HEK293 (cell line): ENCODE measurements around the gene PVALEF.
A peak's percentile ranks its signal among the peaks of the same experiment; 100 is the strongest.

Source experiments
- CTCF ChIA-PET: fragments of 350-600 bp; formaldehyde crosslinking; extraction: SDS; loops from one replicate; lab custom pipeline; 2021; ENCODE audit warnings: antibody characterized with exemption; lab: Yijun Ruan, JAX
- POLR2A ChIA-PET: fragments of 300-600 bp; formaldehyde crosslinking; extraction: SDS; loops from one replicate; lab custom pipeline; 2020; ENCODE audit warnings: antibody characterized with exemption, inconsistent platforms; lab: Yijun Ruan, JAX
- H3K27ac ChIP-seq: fragments of 200-500 bp; sonication (Bioruptor generic); 2 replicates; pipeline ENCODE4 v1.5.1; 2014; ENCODE audit warnings: low read depth, low read length, control low read depth, inconsistent platforms; ENCODE audit errors: extremely low read depth
- H3K36me3 ChIP-seq, 2 experiments: fragments of 200-500 bp in 1 of 2; sonication (Bioruptor generic) in 1 of 2; 1 replicate in 1 of 2; 2 replicates in 1 of 2; pipeline ENCODE4 v1.5.1; 2014 to 2017; ENCODE audit warnings: inconsistent platforms in 2 of 2, low read length in 2 of 2; ENCODE audit not compliant: control insufficient read depth in 2 of 2, insufficient read depth in 1 of 2
- H3K4me1 ChIP-seq: fragments of 200-500 bp; sonication (Bioruptor generic); 2 replicates; pipeline ENCODE4 v1.5.1; 2014; ENCODE audit warnings: mild to moderate bottlenecking, low read length, inconsistent platforms; ENCODE audit not compliant: control insufficient read depth, insufficient read depth
- H3K4me3 ChIP-seq: 2 replicates; pipeline ENCODE4 v1.5.1; 2011; ENCODE audit warnings: low read depth, mild to moderate bottlenecking, control low read depth, low read length, moderate library complexity
- H3K9me3 ChIP-seq: fragments of 200-500 bp; sonication (Bioruptor generic); 2 replicates; pipeline ENCODE4 v1.5.1; 2014; ENCODE audit warnings: low read depth, low read length, inconsistent platforms; ENCODE audit not compliant: control insufficient read depth, insufficient read depth
- EGR2 ChIP-seq: fragments of 450-650 bp; formaldehyde crosslinking; IDR thresholded peaks from 2 replicates; pipeline ENCODE4 v1.5.1; 2016; ENCODE audit warnings: low read depth, missing biosample characterization, missing genetic modification characterization
- IKZF3 ChIP-seq: fragments of 450-650 bp; IDR thresholded peaks from 2 replicates; pipeline ENCODE4 v1.5.0; 2018; ENCODE audit warnings: missing biosample characterization, mild to moderate bottlenecking, missing genetic modification characterization, moderate library complexity
- KLF16 ChIP-seq: fragments of 450-650 bp; formaldehyde crosslinking; IDR thresholded peaks from 2 replicates; pipeline ENCODE4 v1.5.1; 2017; ENCODE audit warnings: missing biosample characterization, missing genetic modification characterization
- MEIS1 ChIP-seq: sonication (generic); formaldehyde crosslinking; IDR thresholded peaks from 2 replicates; pipeline ENCODE4 v1.8.1; 2022; ENCODE audit warnings: missing genetic modification reagents, mild to moderate bottlenecking, borderline replicate concordance
- SP3 ChIP-seq: fragments of 450-650 bp; formaldehyde crosslinking; IDR thresholded peaks from 2 replicates; pipeline ENCODE4 v1.5.1; 2016; ENCODE audit warnings: missing biosample characterization, missing genetic modification characterization
- TSHZ1 ChIP-seq: fragments of 450-650 bp; formaldehyde crosslinking; IDR thresholded peaks from 2 replicates; pipeline ENCODE4 v1.5.1; 2016; ENCODE audit warnings: missing biosample characterization, missing genetic modification characterization, borderline replicate concordance
- ZBTB1 ChIP-seq: fragments of 450-650 bp; formaldehyde crosslinking; IDR thresholded peaks from 2 replicates; pipeline ENCODE4 v1.5.1; 2016; ENCODE audit warnings: missing biosample characterization, missing genetic modification characterization
- ZBTB7A ChIP-seq: fragments of 450-650 bp; formaldehyde crosslinking; IDR thresholded peaks from 2 replicates; pipeline ENCODE4 v1.5.1; 2016; ENCODE audit warnings: low read depth, missing biosample characterization, missing genetic modification characterization
- ZEB2 ChIP-seq: fragments of 450-650 bp; formaldehyde crosslinking; IDR thresholded peaks from 2 replicates; pipeline ENCODE4 v1.5.1; 2016; ENCODE audit warnings: missing biosample characterization, missing genetic modification characterization
- ZFHX2 ChIP-seq: fragments of 450-650 bp; formaldehyde crosslinking; conservative IDR thresholded peaks from 2 replicates; pipeline ENCODE4 v1.5.1; 2016; ENCODE audit warnings: missing biosample characterization, missing genetic modification characterization
- ZIC2 ChIP-seq: fragments of 450-650 bp; formaldehyde crosslinking; IDR thresholded peaks from 2 replicates; pipeline ENCODE4 v1.5.1; 2016; ENCODE audit warnings: missing biosample characterization, missing genetic modification characterization
- ZNF132 ChIP-seq: fragments of 450-650 bp; formaldehyde crosslinking; IDR thresholded peaks from 2 replicates; pipeline ENCODE4 v1.5.1; 2017; ENCODE audit warnings: missing biosample characterization, missing genetic modification characterization, borderline replicate concordance
- ZNF19 ChIP-seq: fragments of 450-650 bp; formaldehyde crosslinking; IDR thresholded peaks from 2 replicates; pipeline ENCODE4; 2016; ENCODE audit warnings: missing biosample characterization, missing genetic modification characterization, low read depth
- ZNF223 ChIP-seq: fragments of 450-650 bp; formaldehyde crosslinking; IDR thresholded peaks from 2 replicates; pipeline ENCODE4 v1.5.1; 2016; ENCODE audit warnings: missing biosample characterization, missing genetic modification characterization
- ZNF292 ChIP-seq: fragments of 450-650 bp; formaldehyde crosslinking; IDR thresholded peaks from 2 replicates; pipeline ENCODE4 v1.5.1; 2016; ENCODE audit warnings: low read depth, missing biosample characterization, missing genetic modification characterization, borderline replicate concordance
- ZNF354C ChIP-seq: fragments of 450-650 bp; formaldehyde crosslinking; IDR thresholded peaks from 2 replicates; pipeline ENCODE4 v1.5.1; 2016; ENCODE audit warnings: missing biosample characterization, missing genetic modification characterization, low read depth, borderline replicate concordance
- ZNF449 ChIP-seq: fragments of 450-650 bp; formaldehyde crosslinking; IDR thresholded peaks from 2 replicates; pipeline ENCODE4 v1.5.1; 2017; ENCODE audit warnings: missing biosample characterization, mild to moderate bottlenecking, missing genetic modification characterization, moderate library complexity
- ZNF510 ChIP-seq: fragments of 450-650 bp; formaldehyde crosslinking; IDR thresholded peaks from 2 replicates; pipeline ENCODE4 v1.5.1; 2018; ENCODE audit warnings: mild to moderate bottlenecking, missing genetic modification characterization, missing biosample characterization; ENCODE audit not compliant: insufficient replicate concordance
- ZNF776 ChIP-seq: fragments of 450-650 bp; formaldehyde crosslinking; IDR thresholded peaks from 2 replicates; pipeline ENCODE4 v1.5.0; 2017; ENCODE audit warnings: missing biosample characterization, missing genetic modification characterization, borderline replicate concordance
- ZSCAN4 ChIP-seq: fragments of 450-650 bp; formaldehyde crosslinking; IDR thresholded peaks from 2 replicates; pipeline ENCODE4 v1.5.1; 2017; ENCODE audit warnings: missing biosample characterization, missing genetic modification characterization

The PVALEF gene

DNA sequence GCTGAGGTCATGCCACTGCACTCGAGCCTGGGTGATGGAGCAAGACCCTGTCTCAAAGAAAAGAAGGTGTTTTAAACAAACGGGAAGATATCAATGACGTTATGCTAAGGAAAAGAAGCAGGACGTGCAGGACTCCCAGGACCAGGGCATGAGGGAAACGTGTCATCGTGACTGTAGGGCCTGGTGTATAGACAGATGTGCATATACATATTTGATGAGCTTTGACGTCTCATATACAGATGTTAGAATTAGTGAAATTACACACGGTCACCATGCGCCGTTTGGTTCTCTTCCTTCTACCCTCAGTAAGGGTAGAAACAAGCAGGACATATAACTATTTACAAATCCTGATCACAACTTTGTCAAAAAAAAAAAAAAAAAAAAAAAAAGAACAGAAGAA lies 17.6 kb upstream of the PVALEF start:
- ChIA-PET CTCF (interaction anchor here (0.7 to 0.9 kb wide), 3 partner anchors 9 to 54 kb away, joined by 3 to 4 read pairs (median 3); no protein-coding TSS in a partner anchor), POLR2A (interaction anchor here (0.6 kb wide), 1 partner anchor 26 kb away, joined by 4 read pairs; no protein-coding TSS in a partner anchor)
- H3K36me3 ChIP-seq: no peaks in the 10 kb centered on the region

DNA sequence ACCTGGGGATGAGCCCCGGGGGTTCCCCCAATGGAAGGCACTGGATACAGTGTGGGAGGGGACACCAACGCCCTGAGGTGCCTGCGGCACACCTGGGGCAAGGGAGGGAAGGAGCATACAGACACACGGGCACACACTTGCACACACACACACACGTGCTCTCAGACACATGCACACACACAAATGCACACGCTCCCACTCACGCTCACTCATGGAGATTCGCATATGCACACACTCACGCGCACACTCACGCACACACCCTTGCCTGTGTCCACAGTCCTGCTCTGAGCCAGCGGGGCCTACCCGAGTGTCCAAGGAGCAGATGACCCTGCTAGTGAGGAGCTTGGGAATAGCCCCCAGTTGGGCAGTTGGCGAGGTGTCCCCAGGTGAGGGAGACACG lies 16.7 kb upstream of the PVALEF start:
- H3K27ac ChIP-seq: no peak overlapping the region
- no peaks in the 10 kb centered on the region for H3K9me3 ChIP-seq
- ChIA-PET CTCF (interaction anchor here (0.8 to 2.2 kb wide), 2 partner anchors 10 to 52 kb away, joined by 4 to 7 read pairs; no protein-coding TSS in a partner anchor), POLR2A (interaction anchor here (0.6 kb wide), 1 partner anchor 25 kb away, joined by 4 read pairs; no protein-coding TSS in a partner anchor)
- TF ChIP-seq ZSCAN4 (peak; percentile 88), ZBTB1 (tag by site-specific recombination) (no peak), ZNF354C (tag by site-specific recombination) (no peak)
- H3K4me3 ChIP-seq: no peak overlapping the region
- H3K36me3 ChIP-seq: no peaks in the 10 kb centered on the region
- H3K4me1 ChIP-seq: no peaks in the 10 kb centered on the region

More for the DNA sequence above, 17.6 kb upstream of the PVALEF start:
- Histone ChIP-seq H3K4me3 (no peak overlapping the region), H3K27ac (no peak overlapping the region), H3K9me3 (no peaks in the 10 kb centered on the region), H3K4me1 (no peaks in the 10 kb centered on the region)
- TF ChIP-seq MEIS1 (CRISPR knock-in tag) (no peak), ZEB2 (tag by site-specific recombination) (no peak), TSHZ1 (tag by site-specific recombination) (no peak), SP3 (tag by site-specific recombination) (no peak), ZNF19 (tag by site-specific recombination) (no peak), ZIC2 (tag by site-specific recombination) (no peak), ZNF510 (tag by site-specific recombination) (no peak)

- CTCF ChIA-PET: interaction anchor here (2.2 kb wide), 1 partner anchor 51 kb away, joined by 7 read pairs; no protein-coding TSS in a partner anchor
Measured at GRCh38 chr17:81148986-81149533, 16.2 kb upstream of the PVALEF start.

DNA sequence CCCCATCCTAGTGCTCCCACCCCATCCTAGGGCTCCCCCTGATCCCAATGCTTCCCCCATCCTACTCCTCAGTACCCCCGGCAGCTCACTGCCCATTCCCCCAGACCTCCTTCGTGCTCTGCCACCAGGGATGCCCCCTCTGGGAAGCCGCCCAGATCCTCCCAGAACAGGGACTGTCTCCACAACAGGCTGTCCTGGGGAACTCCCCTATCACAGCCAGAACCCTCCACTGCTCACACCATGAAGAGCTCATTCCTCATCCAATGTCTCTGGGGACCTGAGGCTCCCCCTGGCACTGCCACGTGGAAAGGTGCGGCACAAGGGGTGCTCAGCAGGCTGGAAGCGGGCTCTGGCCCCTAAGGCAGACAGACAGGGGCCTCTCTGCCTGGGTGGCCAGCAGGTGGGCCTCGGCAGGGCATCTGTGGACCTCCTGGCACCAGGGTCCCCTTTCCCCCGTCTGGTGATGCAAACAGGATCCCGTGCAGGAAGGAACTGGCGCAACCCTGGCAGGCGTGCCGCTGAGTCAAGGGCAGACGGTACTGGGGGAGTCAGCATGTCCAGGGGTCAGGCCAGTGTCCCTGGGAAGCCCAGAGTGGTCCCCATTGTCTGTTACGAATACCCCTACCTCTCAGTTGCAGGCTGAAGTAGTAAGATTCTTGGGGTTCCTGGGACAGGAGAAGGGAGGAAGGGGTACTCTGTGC lies 14.8 kb upstream of the PVALEF start:
- H3K36me3 ChIP-seq: no peaks in the 10 kb centered on the region
- no peak overlapping the region for H3K27ac ChIP-seq
- H3K4me1 ChIP-seq: no peaks in the 10 kb centered on the region
- no peaks in the 10 kb centered on the region for H3K9me3 ChIP-seq
- POLR2A ChIA-PET: no interaction called here
- CTCF ChIA-PET: interaction anchor here (0.6 to 2.2 kb wide), 2 partner anchors 30 to 50 kb away, joined by 4 to 7 read pairs; no protein-coding TSS in a partner anchor
- no peak for TF ChIP-seq ZNF449 (tag by site-specific recombination)
- peak; percentile 39 for TF ChIP-seq ZIC2 (tag by site-specific recombination)
- no peak for TF ChIP-seq ZNF292 (tag by site-specific recombination)
- TF ChIP-seq ZBTB7A (tag by site-specific recombination): no peak
- no peak for TF ChIP-seq ZNF223 (tag by site-specific recombination)
- TF ChIP-seq IKZF3 (tag by site-specific recombination): no peak
- no peak for TF ChIP-seq ZNF776 (tag by site-specific recombination)
- no peak for TF ChIP-seq ZNF132 (tag by site-specific recombination)
- no peak overlapping the region for H3K4me3 ChIP-seq

More at GRCh38 chr17:81148986-81149533, 16.2 kb upstream of the PVALEF start:
- Histone ChIP-seq H3K9me3 (no peaks in the 10 kb centered on the region), H3K4me3 (no peak overlapping the region), H3K36me3 (no peaks in the 10 kb centered on the region), H3K27ac (no peak overlapping the region), H3K4me1 (no peaks in the 10 kb centered on the region)
- POLR2A ChIA-PET: no interaction called here
- TF ChIP-seq EGR2 (tag by site-specific recombination) (peak; percentile 80), KLF16 (tag by site-specific recombination) (no peak), ZFHX2 (tag by site-specific recombination) (peak; percentile 75)
